Measurements from ENCODE around the gene CENPN. TPM values are rescaled to one million over a fixed set of nuclear protein-coding genes. Genes with fewer than 3 reads are reported as not detected.

The CENPN gene
- total and polyA plus RNA-seq, 8 donors, result 1.4 to 4.1 (median 2.8) TPM

DNA sequence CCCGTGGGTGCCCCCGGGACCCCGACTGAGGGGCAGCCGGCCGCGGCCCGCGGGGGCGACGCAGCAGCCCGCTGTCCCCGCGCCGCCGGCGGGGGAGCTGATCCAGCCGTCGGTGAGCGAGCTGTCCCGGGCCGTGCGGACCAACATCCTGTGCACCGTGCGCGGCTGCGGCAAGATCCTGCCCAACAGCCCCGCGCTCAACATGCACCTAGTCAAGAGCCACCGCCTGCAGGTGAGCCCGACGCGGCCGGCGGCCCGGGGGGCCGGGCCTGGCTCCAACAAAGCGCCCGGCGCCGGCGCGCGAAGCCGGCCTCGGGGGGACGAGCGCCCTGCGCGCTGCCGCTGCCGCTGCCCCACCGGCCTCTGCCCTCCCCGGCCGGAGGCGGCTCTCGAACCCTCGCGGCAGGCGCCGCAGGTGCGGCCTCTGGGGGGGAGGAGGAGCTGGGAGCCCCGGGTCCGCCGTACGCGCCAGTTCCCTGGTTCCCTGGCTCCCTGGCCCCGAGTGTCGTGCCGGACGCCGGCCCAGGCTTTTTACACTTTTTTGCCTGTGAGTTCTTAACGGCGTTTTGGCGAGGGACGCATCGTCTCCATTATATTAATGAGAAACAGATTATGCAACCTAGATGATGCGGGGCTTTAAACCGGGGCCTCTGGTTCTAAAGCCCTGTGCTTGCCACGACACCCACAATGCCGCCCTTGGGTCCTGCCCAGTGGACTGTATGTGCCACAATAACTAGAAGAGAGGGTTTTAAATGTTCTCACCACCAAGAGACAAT lies 29.1 kb downstream of the CENPN start:
- 0% methylated on average over 47 to 80 of the region's 80 CpGs for WGBS, 2 donors
- TF ChIP-seq, protein P1, sequence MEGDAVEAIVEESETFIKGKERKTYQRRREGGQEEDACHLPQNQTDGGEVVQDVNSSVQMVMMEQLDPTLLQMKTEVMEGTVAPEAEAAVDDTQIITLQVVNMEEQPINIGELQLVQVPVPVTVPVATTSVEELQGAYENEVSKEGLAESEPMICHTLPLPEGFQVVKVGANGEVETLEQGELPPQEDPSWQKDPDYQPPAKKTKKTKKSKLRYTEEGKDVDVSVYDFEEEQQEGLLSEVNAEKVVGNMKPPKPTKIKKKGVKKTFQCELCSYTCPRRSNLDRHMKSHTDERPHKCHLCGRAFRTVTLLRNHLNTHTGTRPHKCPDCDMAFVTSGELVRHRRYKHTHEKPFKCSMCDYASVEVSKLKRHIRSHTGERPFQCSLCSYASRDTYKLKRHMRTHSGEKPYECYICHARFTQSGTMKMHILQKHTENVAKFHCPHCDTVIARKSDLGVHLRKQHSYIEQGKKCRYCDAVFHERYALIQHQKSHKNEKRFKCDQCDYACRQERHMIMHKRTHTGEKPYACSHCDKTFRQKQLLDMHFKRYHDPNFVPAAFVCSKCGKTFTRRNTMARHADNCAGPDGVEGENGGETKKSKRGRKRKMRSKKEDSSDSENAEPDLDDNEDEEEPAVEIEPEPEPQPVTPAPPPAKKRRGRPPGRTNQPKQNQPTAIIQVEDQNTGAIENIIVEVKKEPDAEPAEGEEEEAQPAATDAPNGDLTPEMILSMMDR (IDR thresholded peaks at IDR 0.05), result no peak
- intact Hi-C loops (cut with DNase I), result loop anchor here in 1 of 3 donors (10.0 kb wide), 1 partner anchor 111 kb away; no protein-coding TSS in a partner anchor

DNA sequence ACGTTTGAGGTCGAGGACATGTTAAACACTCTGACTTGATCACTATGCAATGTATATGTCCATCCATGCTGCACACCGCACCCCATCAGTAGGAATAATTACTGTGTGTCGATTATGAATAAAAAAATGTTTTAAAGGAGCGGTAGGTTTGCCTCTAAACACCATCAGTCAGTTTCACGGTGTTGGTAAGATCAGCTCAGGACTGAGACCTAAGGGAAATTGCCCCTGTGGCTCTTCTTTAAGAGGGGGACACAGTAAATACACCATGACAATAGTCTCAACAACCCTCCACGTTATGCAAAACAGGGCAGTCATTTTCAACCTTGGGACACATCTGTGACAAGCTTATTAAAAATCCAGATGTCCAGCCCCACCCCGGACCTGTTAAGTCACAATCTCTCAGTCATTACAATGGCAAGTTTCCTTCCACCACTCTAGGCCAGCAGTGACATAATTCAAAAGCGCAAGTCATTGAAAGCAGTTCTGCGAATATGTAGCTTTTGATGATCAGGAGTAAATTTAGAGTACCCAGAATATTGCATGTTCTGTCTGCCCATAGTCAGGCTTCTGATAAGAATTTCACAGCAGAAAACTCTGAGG lies 29.8 kb downstream of the CENPN start:
- H3K27me3 ChIP-seq, result no peaks in the 10 kb centered on the region
- ATAC-seq (no peak), FAIRE-seq (no peak), DNase-seq (no peak)
- WGBS, 2 donors, result 16 to 22% methylated on average over 10 of the region's 10 CpGs
- peaks cover 0 to 8% (median 0%) of the 10 kb centered on the region in 3 donors for H3K36me3 ChIP-seq
- TF ChIP-seq, protein P1 (IDR thresholded peaks at IDR 0.05), result no peak
- no peaks in the 10 kb centered on the region for H3K9me3 ChIP-seq
- H3K27ac ChIP-seq, result no peak overlapping the region
- peaks cover 3 to 8% (median 4%) of the 10 kb centered on the region in 3 donors for H3K4me1 ChIP-seq
- H3K4me3 ChIP-seq, result peak overlapping the region; percentile 53 to 81 (median 78)
- intact Hi-C loops (cut with DNase I), result loop anchor here in 1 of 3 donors (10.0 kb wide), 1 partner anchor 112 kb away; no protein-coding TSS in a partner anchor

More for the DNA sequence above, 29.1 kb downstream of the CENPN start:
- peak overlapping the region; percentile 53 to 81 (median 78) for H3K4me3 ChIP-seq
- FAIRE-seq, result no peak
- H3K4me1 ChIP-seq, result peaks cover 3 to 8% (median 4%) of the 10 kb centered on the region in 3 donors
- ATAC-seq, result peak in 3 of 4 donors; percentile 7 to 34 (median 31)
- peaks cover 0 to under 1% (median 0%) of the 10 kb centered on the region in 3 donors for H3K36me3 ChIP-seq
- H3K27me3 ChIP-seq, result no peaks in the 10 kb centered on the region
- H3K27ac ChIP-seq, result peak overlapping the region in 2 of 4 donors; percentile 51 to 73
- peak; percentile 29 to 85 (median 60) for DNase-seq
- no peaks in the 10 kb centered on the region for H3K9me3 ChIP-seq

DNA sequence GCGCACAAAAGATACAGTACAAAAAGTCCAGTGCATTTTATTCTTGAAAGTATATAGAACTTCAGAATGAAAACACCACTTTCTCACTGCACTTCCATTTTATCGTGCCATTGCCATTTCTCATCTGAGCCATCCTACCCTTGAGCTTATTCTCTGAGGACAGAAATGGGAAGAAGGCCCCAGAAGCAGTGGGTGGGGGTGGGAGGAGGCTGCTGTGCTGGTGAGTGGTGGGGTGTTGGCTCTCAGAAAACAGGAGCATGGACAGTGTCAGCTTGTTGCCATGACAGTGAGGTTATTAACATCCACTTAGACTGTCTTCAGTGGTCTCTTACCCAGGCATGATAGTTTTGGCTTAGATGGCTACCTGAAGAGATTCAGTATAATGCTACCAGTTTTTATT lies 33.1 kb downstream of the CENPN start:
- H3K36me3 ChIP-seq, result peaks cover 3 to 34% (median 6%) of the 10 kb centered on the region in 3 donors
- H3K9me3 ChIP-seq, result no peaks in the 10 kb centered on the region
- no peaks in the 10 kb centered on the region for H3K27me3 ChIP-seq
- no peak overlapping the region for H3K4me3 ChIP-seq
- TF ChIP-seq, protein P1 (IDR thresholded peaks at IDR 0.05), result no peak
- H3K4me1 ChIP-seq, result peaks cover 2 to 8% (median 4%) of the 10 kb centered on the region in 3 donors
- intact Hi-C loops (cut with DNase I), result no loop called here
- 95 to 98% methylated on average over 2 of the region's 2 CpGs for WGBS, 2 donors
- ATAC-seq (no peak), FAIRE-seq (no peak), DNase-seq (no peak)
- H3K27ac ChIP-seq, result no peak overlapping the region

DNA sequence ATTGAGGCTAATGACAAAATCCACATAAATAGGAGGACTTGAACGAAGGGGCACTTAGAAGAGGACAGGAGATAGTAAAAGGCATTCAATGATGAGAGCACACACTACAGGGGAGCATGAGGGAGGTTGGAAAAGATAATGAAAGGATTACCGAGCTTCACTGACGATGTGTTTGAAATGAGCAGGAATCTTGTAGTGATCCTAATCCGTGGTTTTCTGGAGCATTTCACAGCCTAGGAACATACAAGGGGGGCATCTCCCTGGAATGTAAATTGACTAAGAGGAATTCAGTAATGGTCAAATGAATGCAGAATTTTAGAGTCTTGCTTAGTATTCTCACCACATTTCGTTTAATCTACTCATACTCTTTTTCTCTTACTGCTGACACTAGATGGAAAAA lies 33.8 kb downstream of the CENPN start:
- WGBS, 2 donors, result 79 to 82% methylated on average over 5 of the region's 5 CpGs
- FAIRE-seq (no peak), ATAC-seq (no peak), DNase-seq (no peak)
- Histone ChIP-seq H3K27ac (no peak overlapping the region), H3K4me3 (no peak overlapping the region), H3K9me3 (no peaks in the 10 kb centered on the region), H3K36me3 (peaks cover 3 to 34% (median 6%) of the 10 kb centered on the region in 3 donors), H3K4me1 (peaks cover 0 to 8% (median 4%) of the 10 kb centered on the region in 3 donors), H3K27me3 (no peaks in the 10 kb centered on the region)
- intact Hi-C loops (cut with DNase I), result no loop called here
- TF ChIP-seq, protein P1 (IDR thresholded peaks at IDR 0.05), result no peak
